Stimulated activated CD4-positive, alpha-beta T cell treated with anti-CD3 and anti-CD28 coated beads, Interleukin-2, amount 100 ng/mL, for 4 hours (primary cell): ENCODE measurements around the gene DYNC2H1.
A peak's percentile ranks its signal among the peaks of the same experiment; 100 is the strongest.

Experiments
- DNase-seq: peaks from one replicate; pipeline ENCODE4 v3.0.0-alpha.2; 2020; ENCODE audit warnings: low read depth

Gene DYNC2H1, protein sequence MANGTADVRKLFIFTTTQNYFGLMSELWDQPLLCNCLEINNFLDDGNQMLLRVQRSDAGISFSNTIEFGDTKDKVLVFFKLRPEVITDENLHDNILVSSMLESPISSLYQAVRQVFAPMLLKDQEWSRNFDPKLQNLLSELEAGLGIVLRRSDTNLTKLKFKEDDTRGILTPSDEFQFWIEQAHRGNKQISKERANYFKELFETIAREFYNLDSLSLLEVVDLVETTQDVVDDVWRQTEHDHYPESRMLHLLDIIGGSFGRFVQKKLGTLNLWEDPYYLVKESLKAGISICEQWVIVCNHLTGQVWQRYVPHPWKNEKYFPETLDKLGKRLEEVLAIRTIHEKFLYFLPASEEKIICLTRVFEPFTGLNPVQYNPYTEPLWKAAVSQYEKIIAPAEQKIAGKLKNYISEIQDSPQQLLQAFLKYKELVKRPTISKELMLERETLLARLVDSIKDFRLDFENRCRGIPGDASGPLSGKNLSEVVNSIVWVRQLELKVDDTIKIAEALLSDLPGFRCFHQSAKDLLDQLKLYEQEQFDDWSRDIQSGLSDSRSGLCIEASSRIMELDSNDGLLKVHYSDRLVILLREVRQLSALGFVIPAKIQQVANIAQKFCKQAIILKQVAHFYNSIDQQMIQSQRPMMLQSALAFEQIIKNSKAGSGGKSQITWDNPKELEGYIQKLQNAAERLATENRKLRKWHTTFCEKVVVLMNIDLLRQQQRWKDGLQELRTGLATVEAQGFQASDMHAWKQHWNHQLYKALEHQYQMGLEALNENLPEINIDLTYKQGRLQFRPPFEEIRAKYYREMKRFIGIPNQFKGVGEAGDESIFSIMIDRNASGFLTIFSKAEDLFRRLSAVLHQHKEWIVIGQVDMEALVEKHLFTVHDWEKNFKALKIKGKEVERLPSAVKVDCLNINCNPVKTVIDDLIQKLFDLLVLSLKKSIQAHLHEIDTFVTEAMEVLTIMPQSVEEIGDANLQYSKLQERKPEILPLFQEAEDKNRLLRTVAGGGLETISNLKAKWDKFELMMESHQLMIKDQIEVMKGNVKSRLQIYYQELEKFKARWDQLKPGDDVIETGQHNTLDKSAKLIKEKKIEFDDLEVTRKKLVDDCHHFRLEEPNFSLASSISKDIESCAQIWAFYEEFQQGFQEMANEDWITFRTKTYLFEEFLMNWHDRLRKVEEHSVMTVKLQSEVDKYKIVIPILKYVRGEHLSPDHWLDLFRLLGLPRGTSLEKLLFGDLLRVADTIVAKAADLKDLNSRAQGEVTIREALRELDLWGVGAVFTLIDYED (N-terminal part only)

DNA sequence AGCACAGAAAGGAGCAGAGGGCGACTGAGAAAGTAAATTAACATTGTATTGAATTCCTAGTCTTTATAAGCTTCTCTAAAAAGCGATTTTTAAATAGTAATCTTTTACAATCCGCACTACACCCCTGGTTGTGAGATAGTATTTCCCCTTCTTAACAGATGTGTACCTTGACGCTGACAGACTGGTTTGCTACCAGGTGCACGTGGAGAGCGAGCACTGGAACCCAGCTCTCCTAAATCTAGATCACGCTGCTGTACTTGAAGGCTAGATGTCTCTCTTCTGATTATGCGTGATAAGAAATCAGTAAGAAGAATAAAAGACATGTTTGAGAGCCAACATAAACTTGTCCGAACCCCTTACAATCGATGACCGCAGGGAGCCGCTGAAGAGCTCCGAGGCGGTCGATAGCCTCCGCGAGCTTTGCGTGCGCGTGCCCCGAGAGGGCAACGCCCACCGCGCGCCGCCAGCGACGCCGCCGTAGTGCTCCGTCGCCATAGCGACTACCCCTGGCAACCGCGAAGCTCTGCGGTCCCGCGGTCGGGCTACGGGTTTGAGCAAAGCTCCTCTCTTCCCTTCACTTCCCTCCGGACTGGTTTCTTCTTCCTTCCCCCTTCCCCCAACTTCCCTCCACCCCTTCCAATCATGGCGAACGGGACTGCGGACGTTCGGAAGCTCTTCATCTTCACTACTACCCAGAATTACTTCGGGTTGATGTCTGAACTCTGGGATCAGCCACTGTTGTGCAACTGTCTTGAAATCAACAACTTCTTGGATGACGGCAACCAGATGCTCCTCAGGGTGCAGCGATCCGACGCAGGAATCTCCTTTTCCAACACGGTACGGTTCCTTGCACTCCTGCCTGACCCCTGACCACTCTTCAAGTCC lies at the start of gene DYNC2H1:
Gene DYNC2H1 (plus strand): TSS at position 494 of the 885 bp plus-strand sequence. CDS start 149 bp downstream, at position 643.
- peak; percentile 84 for DNase-seq

DNA sequence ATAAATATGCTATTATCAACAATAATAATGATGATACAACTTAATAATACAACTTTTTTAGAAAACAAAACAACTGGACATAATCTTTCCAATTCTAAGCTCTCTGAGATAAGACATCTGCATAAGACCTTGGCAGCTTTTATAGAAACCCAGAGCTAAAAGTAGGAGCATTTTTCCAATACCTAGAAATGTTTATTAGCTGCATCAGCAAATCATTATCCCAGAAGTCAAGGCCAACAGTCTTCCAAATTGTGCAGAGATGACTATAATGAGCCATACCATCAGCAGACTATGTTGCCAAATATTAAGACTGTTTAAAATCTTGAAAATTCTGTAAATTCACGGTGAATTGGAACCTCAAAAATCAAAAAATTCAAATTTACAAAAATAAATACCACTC lies 47.6 kb upstream of the DYNC2H1 start:
- no peak for DNase-seq

DNA sequence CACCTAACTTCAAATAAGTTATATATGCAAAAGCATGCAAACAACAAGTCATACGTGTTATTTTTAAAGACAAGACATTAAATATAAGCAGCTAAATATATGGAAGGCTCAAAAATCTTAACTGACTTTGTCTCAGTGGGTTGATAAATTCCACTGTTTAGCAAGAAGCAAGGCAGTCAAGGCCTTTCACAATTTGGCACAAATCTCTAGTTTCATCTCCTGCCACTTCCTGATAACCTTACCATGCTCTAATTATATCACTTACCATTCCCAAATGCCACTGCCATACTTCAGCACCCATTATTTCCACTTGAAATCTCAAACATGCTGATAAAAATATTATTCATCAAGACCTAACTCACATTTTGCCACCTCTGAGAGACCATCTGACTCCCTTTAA lies 42.1 kb upstream of the DYNC2H1 start:
- no peak for DNase-seq

DNA sequence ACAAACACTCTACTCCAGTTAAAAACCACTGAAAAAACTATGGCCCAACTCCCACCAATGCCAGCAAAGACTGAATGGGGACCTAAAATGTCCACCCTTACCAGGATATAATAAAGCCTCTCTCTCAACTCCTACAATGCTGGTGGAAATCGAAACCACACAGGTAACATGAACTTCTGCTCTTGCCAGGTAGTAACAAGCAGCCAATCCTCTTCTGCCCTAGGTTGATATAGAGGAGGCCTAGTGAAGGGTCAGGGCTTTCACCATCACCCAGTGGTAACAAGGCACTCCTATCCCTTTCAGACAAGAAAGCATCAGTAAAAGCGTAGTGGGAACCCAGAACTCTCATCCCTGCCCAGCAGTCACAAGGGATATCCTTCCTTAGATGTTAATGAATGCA lies 39.9 kb upstream of the DYNC2H1 start:
- DNase-seq: no peak

DNA sequence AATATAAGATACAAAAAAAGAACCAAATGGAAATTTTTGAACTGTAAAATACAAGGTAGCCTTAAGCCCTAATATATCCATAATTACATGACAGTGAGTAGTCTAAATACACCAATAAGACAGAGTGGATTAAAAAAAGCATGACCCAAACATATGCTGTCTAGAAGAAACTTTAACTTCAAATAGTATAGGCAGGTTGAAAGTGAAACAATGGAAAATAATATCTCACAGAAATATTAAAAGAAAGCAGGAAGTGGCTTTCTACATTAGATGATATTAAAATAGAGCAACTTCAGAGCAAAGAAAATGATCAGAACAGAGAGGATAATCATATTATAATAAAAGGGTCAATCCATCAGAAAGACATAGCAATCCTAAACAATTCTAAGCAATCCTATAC lies 39.1 kb upstream of the DYNC2H1 start:
- DNase-seq: no peak

DNA sequence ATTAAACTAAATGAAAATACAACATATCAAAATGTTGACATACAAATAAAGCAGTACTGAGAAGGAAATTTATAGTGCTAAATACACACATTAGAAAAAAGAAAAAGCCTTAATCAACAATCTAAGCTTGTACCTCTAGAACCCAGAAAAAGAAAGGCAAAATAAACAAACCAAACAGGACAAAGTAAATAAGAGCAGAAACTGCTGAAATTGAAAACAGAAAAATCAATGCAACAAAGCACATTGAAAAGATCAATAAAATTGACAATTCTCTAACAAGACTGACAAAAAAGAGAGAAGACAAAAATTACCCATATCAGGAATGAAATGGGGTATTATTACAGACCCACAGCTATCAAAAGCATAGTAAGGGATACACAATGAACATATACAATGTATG lies 38.2 kb upstream of the DYNC2H1 start:
- no peak for DNase-seq

DNA sequence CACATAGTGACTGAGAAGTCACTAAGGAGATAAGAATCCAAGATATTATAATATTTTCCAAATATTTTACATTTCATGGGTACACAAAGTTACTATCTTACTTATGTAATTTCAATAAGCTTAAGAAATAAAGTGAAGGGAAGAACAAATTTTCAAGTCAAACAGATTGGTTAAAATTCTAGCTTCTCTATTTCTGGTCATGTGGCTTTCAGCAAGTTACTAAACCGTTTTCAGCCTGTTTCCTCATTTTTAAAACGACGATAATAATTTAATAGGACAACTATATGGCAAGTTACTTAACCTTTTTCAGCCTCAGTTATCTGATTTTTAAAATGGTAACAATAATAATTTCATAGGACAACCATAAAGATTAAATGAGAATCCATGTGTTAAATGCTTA lies 32.9 kb upstream of the DYNC2H1 start:
- no peak for DNase-seq

DNA sequence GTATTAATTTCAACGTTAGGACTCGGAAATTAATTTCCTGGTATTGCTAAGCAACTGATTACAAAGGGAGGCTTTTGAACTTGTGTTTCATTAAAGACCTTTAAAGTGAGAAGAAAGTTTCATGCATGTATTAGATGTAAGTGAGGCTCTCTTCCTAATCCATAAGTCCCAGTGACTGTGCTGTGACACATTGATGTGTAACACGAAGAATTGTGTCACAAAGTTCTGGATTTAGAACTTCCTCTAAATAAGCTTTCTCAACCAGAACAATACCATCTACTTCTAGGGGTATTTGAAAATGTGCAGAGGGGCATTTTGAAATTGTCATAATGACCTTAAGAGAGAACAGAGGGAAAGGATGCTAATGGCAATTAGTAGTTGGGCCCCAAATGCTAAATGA lies 31.7 kb upstream of the DYNC2H1 start:
- no peak for DNase-seq

DNA sequence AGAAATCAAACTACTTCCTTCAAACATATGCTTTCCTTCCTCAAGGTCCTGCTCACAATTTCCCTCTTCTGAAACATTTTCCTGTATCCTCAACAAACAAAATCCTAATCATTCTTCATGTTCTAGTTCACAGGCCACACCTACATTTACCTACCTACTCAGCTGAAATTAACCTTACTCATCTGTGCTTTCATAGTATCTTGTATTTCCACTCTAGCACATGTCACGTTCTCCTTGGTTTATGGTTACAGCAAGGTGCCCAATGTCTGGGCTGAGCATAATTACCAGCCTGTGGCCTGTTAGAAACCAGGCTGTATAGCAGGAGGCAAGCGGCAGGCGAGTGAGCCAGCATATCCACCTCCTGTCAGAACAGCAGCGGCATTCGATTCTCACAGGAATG lies 30.5 kb upstream of the DYNC2H1 start:
- no peak for DNase-seq

DNA sequence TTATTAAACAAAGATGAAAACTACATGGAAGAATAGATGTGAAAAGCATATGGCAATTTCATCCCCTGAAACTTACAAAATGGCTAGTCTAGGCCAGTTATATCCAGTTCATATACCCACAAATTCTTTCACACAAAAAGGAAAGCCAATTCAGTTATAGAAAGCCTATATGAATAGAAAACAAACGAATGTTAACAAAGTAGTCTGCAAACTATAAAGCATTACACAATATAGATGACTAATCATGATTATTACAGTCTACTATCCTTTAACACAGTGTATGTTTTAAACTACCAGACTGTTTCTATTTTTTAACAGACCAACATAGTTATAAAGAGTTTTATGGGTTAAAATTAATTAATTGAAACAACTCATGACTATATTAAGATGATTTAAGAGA lies 29.4 kb upstream of the DYNC2H1 start:
- no peak for DNase-seq

DNA sequence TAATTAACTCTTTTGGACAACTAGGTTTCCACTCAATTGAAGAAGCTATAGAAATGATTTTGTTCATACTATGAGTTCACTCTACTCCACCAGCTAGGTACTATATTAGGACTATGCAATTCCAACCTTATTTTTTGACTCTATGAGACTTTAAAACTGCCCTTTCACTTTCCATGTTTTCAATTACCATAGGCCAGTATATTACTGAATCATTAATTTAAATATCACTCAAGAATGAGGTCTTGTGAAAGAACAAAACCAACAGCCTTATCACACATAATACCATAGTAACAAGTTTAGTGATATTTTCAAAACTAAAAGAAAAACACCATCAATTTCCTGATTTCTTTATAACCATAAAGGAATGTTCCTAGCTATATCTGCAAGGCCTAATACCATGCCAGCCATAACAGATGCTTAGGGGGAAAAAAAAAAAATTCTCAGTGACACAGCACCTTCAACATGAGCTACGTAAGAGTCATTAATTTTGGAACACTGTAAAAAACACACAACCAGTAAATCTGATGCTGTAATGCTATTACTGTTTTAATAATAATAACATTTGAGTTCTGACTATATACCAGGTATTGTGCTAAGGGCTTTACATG lies 23.4 kb upstream of the DYNC2H1 start:
- no peak for DNase-seq

DNA sequence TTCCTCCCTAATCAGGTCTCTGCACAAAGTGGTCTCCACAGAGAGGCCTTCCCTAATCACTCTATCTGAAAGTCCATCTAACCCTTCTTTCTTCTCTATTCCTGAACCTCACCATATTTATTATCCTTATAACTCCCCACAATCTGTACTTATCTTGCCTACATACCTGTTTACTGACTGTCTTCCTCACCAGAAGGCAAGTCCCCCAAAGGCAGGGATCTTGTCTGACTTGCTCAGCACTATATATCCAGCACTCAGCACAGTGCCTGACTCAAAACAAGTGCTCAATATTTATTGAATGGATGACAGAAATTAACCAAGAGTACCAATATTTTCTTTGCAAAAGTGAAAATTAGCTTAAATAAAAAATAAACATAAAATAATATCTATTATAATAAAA lies 22.8 kb upstream of the DYNC2H1 start:
- no peak for DNase-seq

DNA sequence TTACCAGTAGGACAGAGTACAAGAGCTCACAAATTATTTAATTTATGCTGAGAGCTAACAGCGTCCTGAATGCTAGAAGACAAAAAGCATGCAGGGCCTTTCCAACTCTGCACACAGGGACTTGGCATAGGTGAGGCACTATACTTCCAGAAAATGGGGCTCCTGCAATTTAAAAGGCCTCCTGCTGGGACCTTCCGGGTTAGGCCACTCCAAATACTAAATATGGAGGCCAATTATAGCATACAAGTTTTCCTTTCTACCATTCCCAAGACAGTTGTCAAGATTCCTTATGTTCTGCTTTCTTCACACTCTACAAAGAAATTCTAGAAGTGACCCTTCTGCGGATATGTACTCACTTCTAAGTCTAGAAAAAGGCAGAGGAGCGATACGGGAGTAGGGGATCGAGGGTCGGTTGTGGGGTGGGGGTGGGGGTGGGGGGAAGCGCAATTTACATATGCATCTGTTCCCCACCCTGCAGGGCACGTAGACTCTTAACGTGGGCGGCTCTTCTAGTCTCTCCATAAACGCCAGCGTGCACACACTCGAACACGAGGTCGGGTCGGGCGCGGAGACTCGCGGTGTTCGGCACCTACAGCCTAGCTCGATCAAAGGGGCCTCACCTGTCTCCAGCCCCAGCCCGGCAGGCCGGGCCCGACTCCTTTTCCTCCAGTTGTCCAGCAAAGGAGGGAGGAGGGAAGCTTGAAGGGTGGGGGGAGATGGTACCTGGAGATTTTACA lies 18.0 kb upstream of the DYNC2H1 start:
- peak; percentile 63 for DNase-seq

DNA sequence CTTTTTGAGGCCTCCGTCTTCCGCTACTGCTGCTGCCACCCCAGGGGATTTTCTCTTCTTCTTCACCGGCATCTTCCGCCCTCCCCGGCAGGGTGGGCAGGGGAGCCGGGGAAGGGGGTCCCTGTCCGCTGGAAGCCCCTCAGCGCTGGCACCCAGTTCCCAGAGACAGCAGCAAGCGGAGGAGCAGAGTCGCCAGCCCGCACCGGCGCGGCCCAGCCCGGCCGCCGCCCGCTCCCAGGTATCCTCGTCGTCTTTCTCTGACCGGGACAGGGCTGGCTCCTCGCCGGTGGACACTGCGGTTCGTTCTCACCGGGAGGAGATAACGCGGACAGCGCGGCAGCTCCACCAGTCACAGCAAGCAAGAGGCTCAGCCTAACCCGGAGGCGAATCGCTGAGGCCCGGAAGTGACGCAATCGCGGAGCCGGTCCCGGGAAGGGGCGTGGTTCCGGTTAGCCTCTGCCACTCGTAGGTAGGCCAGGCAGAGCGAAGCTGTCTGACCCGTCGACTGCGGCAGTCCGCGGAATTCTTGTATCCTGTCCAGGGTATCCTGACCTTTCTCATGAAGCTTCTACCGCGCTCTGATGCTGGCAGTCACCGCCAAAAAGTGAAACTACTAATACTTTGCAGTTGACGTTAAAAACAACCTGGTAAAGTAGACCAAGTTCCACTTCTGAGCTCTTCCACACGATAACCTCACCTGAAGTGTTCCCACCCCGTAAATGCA lies 17.3 kb upstream of the DYNC2H1 start, which contains the start of gene DCUN1D5:
Gene DCUN1D5 (minus strand): TSS at position 360 of the 724 bp plus-strand sequence. CDS start 288 bp downstream, at position 72.
- DNase-seq: peak; percentile 93

DNA sequence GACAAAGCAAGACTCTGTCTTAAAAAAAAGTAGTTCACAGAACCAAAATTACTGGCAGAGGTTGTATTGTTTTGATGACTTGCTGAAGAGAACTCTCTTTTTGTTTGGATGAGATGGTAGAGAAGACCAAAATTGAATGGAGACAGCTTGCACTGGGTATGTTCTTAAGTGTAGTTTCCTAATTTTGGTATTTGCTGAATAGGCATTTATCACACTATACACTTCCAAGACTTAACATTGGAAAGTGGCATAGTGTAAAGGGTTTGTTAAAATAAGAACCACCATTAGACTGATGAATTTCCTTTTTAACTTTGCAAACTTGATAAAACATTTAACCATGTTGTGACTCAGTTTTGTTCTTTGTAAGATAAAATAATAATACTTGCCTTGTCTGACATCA lies 11.9 kb upstream of the DYNC2H1 start:
- no peak for DNase-seq

DNA sequence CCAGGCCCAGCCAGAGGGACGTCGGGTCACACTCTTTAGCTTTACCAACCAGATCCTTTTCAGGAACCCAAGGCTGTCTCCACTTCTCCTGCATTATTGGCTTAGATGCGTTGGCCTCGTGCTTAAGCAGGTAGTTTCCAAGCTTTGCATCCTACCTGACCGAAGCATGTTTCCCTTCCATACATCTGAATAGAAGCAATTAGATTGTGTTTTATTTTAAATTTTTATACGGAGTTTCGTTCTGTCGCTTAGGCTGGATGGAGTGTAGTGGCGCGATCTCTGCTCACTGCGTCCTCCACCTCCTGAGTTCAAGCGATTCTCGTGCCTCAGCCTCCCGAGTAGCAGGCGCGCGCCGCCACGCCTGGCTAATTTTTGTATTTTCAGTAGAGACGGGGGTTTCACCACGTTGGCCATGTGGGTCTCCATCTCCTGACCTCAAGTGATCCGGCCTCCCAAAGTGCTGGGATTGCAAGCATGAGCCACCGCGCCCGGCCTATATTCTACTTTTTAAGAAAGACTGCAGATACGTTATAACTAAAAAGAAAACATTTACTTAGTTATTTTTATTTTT lies 677 bp downstream of the DYNC2H1 start:
- no peak for DNase-seq

DNA sequence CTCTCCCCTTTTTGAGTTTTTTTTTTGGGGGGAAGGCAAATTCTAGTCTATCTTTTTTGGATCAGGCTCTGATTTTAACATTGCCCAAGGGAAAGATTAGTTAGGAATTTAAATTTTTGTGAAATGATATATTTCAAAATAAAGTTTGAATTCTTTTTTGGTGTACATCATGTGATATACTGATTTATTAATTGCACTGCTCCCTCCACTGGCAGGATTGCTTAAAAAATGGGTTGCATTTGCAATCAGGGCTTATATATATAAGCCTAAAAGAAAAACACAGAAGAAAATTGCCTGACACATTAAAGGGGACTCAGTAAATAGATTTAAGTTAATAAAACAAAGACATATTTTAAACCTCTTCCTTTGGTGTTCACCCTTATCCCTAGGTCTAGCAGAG lies 1.2 kb downstream of the DYNC2H1 start:
- no peak for DNase-seq

DNA sequence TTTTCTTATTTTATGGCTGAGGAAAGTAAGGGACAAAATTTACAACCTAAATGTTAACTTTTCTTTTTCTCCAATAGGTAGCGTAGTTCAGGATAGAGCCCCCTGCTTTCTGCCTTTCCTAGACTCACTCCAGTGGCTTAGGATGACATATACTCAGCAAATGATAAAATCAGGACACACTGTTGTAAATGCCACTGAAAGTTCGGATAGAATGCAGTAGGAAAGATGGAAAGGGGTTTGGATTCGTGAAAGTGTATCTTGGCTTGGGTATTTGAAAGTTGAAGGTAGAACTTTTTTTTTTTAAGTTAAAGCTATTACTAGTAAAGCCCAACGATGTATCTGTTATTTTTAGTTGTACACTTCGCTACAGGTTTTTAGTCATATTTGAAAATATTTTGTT lies 2.2 kb downstream of the DYNC2H1 start:
- no peak for DNase-seq

DNA sequence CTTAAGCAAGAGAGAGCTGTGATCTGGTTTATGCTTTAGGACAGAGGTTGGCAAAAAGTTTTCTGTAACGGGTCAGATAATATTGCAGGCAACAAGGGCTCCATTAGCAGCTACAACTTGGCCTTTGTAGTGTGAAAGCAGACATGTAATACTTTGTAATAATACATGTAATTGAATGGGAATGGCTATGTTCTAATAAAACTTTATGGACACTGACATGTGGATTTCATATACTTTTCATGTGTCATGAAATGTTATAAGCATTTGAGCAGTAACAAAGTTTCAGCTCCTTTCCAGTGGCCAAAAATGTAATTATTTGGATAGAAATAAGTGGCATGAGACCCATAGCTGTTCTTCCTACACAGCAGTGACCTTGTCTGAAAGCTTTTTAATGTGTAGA lies 3.1 kb downstream of the DYNC2H1 start:
- no peak for DNase-seq
